NK-92 (cell line): Measurements from ENCODE around the gene TK2.
"Not testable (repeated sequence)": the region's sequence is repeated elsewhere in the genome, so short reads cannot be mapped to it uniquely, and the experiment has no call there.

Source experiments
- DNase-seq: peaks from one replicate; lab custom pipeline; 2025; ENCODE audit not compliant: unreplicated experiment; lab: John Stamatoyannopoulos, UW

The TK2 gene

GRCh38 chr16:66521252-66521713 is 28.6 kb downstream of the TK2 start:
- DNase-seq, result no peak

- no peak for DNase-seq
These were observed 29.3 kb downstream of the TK2 start for GRCh38 chr16:66520406-66521170.

- DNase-seq, result no peak
These were observed 30.2 kb downstream of the TK2 start for GRCh38 chr16:66519482-66520373.

- no peak for DNase-seq
These were observed 32.2 kb downstream of the TK2 start for GRCh38 chr16:66517586-66518263.

GRCh38 chr16:66516808-66517585 is 32.9 kb downstream of the TK2 start:
- DNase-seq, result no peak

GRCh38 chr16:66516509-66516807 is 33.5 kb downstream of the TK2 start:
- DNase-seq, result no peak

- no peak for DNase-seq
These were observed 34.1 kb downstream of the TK2 start for GRCh38 chr16:66515596-66516508.

GRCh38 chr16:66514980-66515595 is 34.8 kb downstream of the TK2 start:
- DNase-seq, result not testable (repeated sequence)

GRCh38 chr16:66514391-66514790 is 35.5 kb downstream of the TK2 start:
- not testable (repeated sequence) for DNase-seq

GRCh38 chr16:66513111-66513723 is 36.7 kb downstream of the TK2 start:
- DNase-seq, result no peak

GRCh38 chr16:66512272-66513110 is 37.4 kb downstream of the TK2 start:
- DNase-seq, result no peak

- DNase-seq, result peak; percentile 61
These were observed 38.2 kb downstream of the TK2 start for GRCh38 chr16:66511602-66512271.

- DNase-seq, result no peak
These were observed 39.0 kb downstream of the TK2 start for GRCh38 chr16:66510711-66511601.

- no peak for DNase-seq
These were observed 39.6 kb downstream of the TK2 start for GRCh38 chr16:66510298-66510697.

GRCh38 chr16:66509576-66509975 is 40.3 kb downstream of the TK2 start:
- DNase-seq, result no peak

- no peak for DNase-seq
These were observed 40.9 kb downstream of the TK2 start for GRCh38 chr16:66508914-66509496.
